ENCODE results near the gene MAP3K1. TPM values are rescaled to one million over a fixed set of nuclear protein-coding genes. Genes with fewer than 3 reads are reported as not detected.

The MAP3K1 gene
- total RNA-seq, 1 donor from 2014 or later, result 10.4 TPM

GRCh38 chr5:56934325-56934724, 119.0 kb downstream of the MAP3K1 start:
- H3K36me3 Mint-ChIP-seq (ENCODE audit: low read depth, unreplicated experiment), result peaks cover 10% of the 10 kb centered on the region
- H3K36me3 ChIP-seq (ENCODE audit: insufficient read depth, low read length), result peaks cover 71% of the 10 kb centered on the region
- H4K20me1 ChIP-seq (ENCODE audit: insufficient read depth, low read length), result peaks cover 4% of the 10 kb centered on the region
- no peak overlapping the region for H3K27ac Mint-ChIP-seq (ENCODE audit: unreplicated experiment)
- H3K4me3 ChIP-seq (ENCODE audit: insufficient read depth, low read depth, low read length), result no peak overlapping the region
- TF ChIP-seq, protein P1, sequence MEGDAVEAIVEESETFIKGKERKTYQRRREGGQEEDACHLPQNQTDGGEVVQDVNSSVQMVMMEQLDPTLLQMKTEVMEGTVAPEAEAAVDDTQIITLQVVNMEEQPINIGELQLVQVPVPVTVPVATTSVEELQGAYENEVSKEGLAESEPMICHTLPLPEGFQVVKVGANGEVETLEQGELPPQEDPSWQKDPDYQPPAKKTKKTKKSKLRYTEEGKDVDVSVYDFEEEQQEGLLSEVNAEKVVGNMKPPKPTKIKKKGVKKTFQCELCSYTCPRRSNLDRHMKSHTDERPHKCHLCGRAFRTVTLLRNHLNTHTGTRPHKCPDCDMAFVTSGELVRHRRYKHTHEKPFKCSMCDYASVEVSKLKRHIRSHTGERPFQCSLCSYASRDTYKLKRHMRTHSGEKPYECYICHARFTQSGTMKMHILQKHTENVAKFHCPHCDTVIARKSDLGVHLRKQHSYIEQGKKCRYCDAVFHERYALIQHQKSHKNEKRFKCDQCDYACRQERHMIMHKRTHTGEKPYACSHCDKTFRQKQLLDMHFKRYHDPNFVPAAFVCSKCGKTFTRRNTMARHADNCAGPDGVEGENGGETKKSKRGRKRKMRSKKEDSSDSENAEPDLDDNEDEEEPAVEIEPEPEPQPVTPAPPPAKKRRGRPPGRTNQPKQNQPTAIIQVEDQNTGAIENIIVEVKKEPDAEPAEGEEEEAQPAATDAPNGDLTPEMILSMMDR (IDR thresholded peaks at IDR 0.05; ENCODE audit: insufficient read depth, low read depth, low read length), result no peak
- TF ChIP-seq EZH2 (IDR thresholded peaks at IDR 0.05; ENCODE audit: insufficient read depth, low read length), result no peak
- H3K27me3 Mint-ChIP-seq (ENCODE audit: low read depth, unreplicated experiment), result no peaks in the 10 kb centered on the region
- H3K79me2 ChIP-seq (ENCODE audit: insufficient read depth, low read length), result no peaks in the 10 kb centered on the region
- no peaks in the 10 kb centered on the region for H3K4me1 ChIP-seq (ENCODE audit: insufficient read depth, low read length)
- H3K4me1 Mint-ChIP-seq (ENCODE audit: low read depth, unreplicated experiment), result no peaks in the 10 kb centered on the region
- H3K9ac ChIP-seq (ENCODE audit: low read length), result no peak overlapping the region
- no peaks in the 10 kb centered on the region for H3K9me3 Mint-ChIP-seq (ENCODE audit: unreplicated experiment)
- no peak overlapping the region for H3K27ac ChIP-seq (ENCODE audit: low read depth, low read length)
- DNase-seq (ENCODE audit: low read depth) (no peak), FAIRE-seq (peak; percentile 23)
- H3K4me3 Mint-ChIP-seq (ENCODE audit: unreplicated experiment), result no peak overlapping the region
- H3K27me3 ChIP-seq (ENCODE audit: insufficient read depth, low read length), result no peaks in the 10 kb centered on the region
- H2AFZ ChIP-seq (ENCODE audit: low read depth, low read length), result no peak overlapping the region
- H3K9me3 ChIP-seq (ENCODE audit: insufficient read depth, low read depth, low read length), result no peaks in the 10 kb centered on the region
- H3K4me2 ChIP-seq (ENCODE audit: low read length), result no peak overlapping the region

DNA sequence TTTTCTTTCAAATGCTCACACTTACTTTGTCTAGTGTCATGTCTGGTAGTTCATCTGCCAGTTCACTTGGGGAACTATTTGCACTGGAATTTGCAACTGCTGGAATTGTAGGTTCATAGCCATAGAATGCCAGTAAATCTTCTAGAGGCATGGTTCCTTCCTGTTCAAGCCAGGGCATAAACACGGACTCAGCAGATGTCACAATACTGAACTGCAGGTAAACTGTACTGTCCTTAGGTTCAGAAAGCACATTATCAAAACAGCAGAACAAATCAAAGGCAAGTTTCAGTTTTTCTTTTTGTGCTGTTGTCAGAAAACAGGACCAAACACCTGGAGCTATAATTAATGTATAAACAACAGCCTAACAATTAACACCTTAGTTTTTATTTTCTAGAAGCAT, 123.5 kb downstream of the MAP3K1 start:
- H2AFZ ChIP-seq (ENCODE audit: low read depth, low read length), result no peak overlapping the region
- H3K4me1 Mint-ChIP-seq (ENCODE audit: low read depth, unreplicated experiment), result no peaks in the 10 kb centered on the region
- no peaks in the 10 kb centered on the region for H3K27me3 Mint-ChIP-seq (ENCODE audit: low read depth, unreplicated experiment)
- no peak for FAIRE-seq
- H3K27ac Mint-ChIP-seq (ENCODE audit: unreplicated experiment), result no peak overlapping the region
- no peak overlapping the region for H3K4me2 ChIP-seq (ENCODE audit: low read length)
- no peaks in the 10 kb centered on the region for H3K9me3 Mint-ChIP-seq (ENCODE audit: unreplicated experiment)
- H3K9me3 ChIP-seq (ENCODE audit: insufficient read depth, low read depth, low read length), result no peaks in the 10 kb centered on the region
- H3K27me3 ChIP-seq (ENCODE audit: insufficient read depth, low read length), result no peaks in the 10 kb centered on the region
- TF ChIP-seq EZH2 (IDR thresholded peaks at IDR 0.05; ENCODE audit: insufficient read depth, low read length), result no peak
- TF ChIP-seq, protein P1 (IDR thresholded peaks at IDR 0.05; ENCODE audit: insufficient read depth, low read depth, low read length), result no peak
- no peak overlapping the region for H3K4me3 Mint-ChIP-seq (ENCODE audit: unreplicated experiment)
- H4K20me1 ChIP-seq (ENCODE audit: insufficient read depth, low read length), result peaks cover 21% of the 10 kb centered on the region
- H3K4me1 ChIP-seq (ENCODE audit: insufficient read depth, low read length), result no peaks in the 10 kb centered on the region
- peaks cover 8% of the 10 kb centered on the region for H3K79me2 ChIP-seq (ENCODE audit: insufficient read depth, low read length)
- no peak overlapping the region for H3K9ac ChIP-seq (ENCODE audit: low read length)
- H3K27ac ChIP-seq (ENCODE audit: low read depth, low read length), result no peak overlapping the region
- DNase-seq (ENCODE audit: low read depth), result no peak
- H3K4me3 ChIP-seq (ENCODE audit: insufficient read depth, low read depth, low read length), result no peak overlapping the region
- H3K36me3 ChIP-seq (ENCODE audit: insufficient read depth, low read length), result peaks cover 62% of the 10 kb centered on the region
- peaks cover 22% of the 10 kb centered on the region for H3K36me3 Mint-ChIP-seq (ENCODE audit: low read depth, unreplicated experiment)

DNA sequence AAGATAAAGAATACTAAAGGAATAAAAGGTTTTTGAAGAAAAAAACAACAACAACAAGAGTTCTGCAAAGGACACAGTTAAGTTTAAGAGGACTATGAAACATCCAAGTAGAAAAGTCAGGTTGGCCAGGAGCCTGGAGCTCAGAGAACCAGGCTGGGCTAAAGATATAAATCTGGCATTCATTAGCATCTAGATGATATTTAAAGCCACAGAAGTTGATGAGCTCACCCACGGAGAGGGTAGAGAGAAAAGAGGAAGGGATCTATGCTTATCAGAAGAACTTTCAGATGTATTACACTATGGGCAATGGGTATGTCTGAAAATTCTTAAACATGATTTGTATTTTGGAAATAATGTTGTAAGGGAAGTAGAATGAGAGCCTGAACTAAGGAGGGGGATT, 126.6 kb downstream of the MAP3K1 start:
- Histone ChIP-seq H4K20me1 (ENCODE audit: insufficient read depth, low read length) (peaks cover 16% of the 10 kb centered on the region), H3K9ac (ENCODE audit: low read length) (no peak overlapping the region), H3K79me2 (ENCODE audit: insufficient read depth, low read length) (peaks cover 10% of the 10 kb centered on the region), H3K9me3 (ENCODE audit: insufficient read depth, low read depth, low read length) (no peaks in the 10 kb centered on the region), H3K27ac (ENCODE audit: low read depth, low read length) (no peak overlapping the region), H3K4me2 (ENCODE audit: low read length) (no peak overlapping the region), H2AFZ (ENCODE audit: low read depth, low read length) (no peak overlapping the region), H3K27me3 (ENCODE audit: insufficient read depth, low read length) (no peaks in the 10 kb centered on the region), H3K4me3 (ENCODE audit: insufficient read depth, low read depth, low read length) (no peak overlapping the region), H3K36me3 (ENCODE audit: insufficient read depth, low read length) (peaks cover 55% of the 10 kb centered on the region), H3K4me1 (ENCODE audit: insufficient read depth, low read length) (no peaks in the 10 kb centered on the region)
- Mint-ChIP-seq H3K27ac (ENCODE audit: unreplicated experiment) (no peak overlapping the region), H3K4me3 (ENCODE audit: unreplicated experiment) (no peak overlapping the region), H3K36me3 (ENCODE audit: low read depth, unreplicated experiment) (peaks cover 14% of the 10 kb centered on the region), H3K4me1 (ENCODE audit: low read depth, unreplicated experiment) (no peaks in the 10 kb centered on the region), H3K27me3 (ENCODE audit: low read depth, unreplicated experiment) (no peaks in the 10 kb centered on the region), H3K9me3 (ENCODE audit: unreplicated experiment) (no peaks in the 10 kb centered on the region)
- peak; percentile 45 for DNase-seq (ENCODE audit: low read depth)
- TF ChIP-seq, protein P1 (IDR thresholded peaks at IDR 0.05; ENCODE audit: insufficient read depth, low read depth, low read length), result no peak
- no peak for TF ChIP-seq EZH2 (IDR thresholded peaks at IDR 0.05; ENCODE audit: insufficient read depth, low read length)
- no peak for FAIRE-seq

Other genes starting within 250 kb of the MAP3K1 start
- 9.7 and 12.2 TPM in 2 replicates for gene SETD9, start 94.0 kb downstream of the MAP3K1 start, total RNA-seq
- 29.7 and 30.0 TPM in 2 replicates for gene MIER3, start 136.6 kb downstream of the MAP3K1 start, total RNA-seq

Measured in astrocyte (in vitro differentiated cells and primary cell).